GM23338 (cell line): ENCODE measurements around the gene PIK3C3. TPM values are rescaled to one million over a fixed set of nuclear protein-coding genes. Genes with fewer than 3 reads are reported as not detected.

Source experiments
- ATAC-seq: fragments of 200-7000 bp; cut with Tn5 transposase; 3 replicates; pipeline ENCODE4 v1.9.1; 2020
- DNase-seq: peaks from one replicate; pipeline ENCODE4 v3.0.0-alpha.2; 2015; ENCODE audit warnings: low spot score
- H2AFZ ChIP-seq: fragments of 200-600 bp; sonication (generic); 2 replicates; pipeline ENCODE4 v1.8.0; 2016; ENCODE audit warnings: antibody characterized with exemption, mild to moderate bottlenecking, moderate library complexity
- H3F3A ChIP-seq: fragments of 200-600 bp; sonication (generic); replicated peaks from 2 replicates; pipeline ENCODE4 v1.8.0; 2017; ENCODE audit warnings: antibody characterized with exemption, mixed run types, low read depth
- H3K27ac ChIP-seq: fragments of 200-600 bp; sonication (generic); 2 replicates; pipeline ENCODE4 v1.6.1; 2016; ENCODE audit warnings: low read depth
- H3K27me3 ChIP-seq: fragments of 200-600 bp; sonication (generic); 2 replicates; pipeline ENCODE4 v1.8.0; 2016; ENCODE audit warnings: mild to moderate bottlenecking, mixed run types, moderate library complexity; ENCODE audit not compliant: insufficient read depth
- H3K36me3 ChIP-seq: fragments of 200-600 bp; sonication (generic); 2 replicates; pipeline ENCODE4 v1.8.0; 2016; ENCODE audit warnings: mild to moderate bottlenecking; ENCODE audit not compliant: insufficient read depth
- H3K4me1 ChIP-seq: fragments of 200-600 bp; sonication (generic); 2 replicates; pipeline ENCODE4 v1.8.0; 2016; ENCODE audit warnings: mild to moderate bottlenecking, moderate library complexity; ENCODE audit not compliant: insufficient read depth
- H3K4me2 ChIP-seq: fragments of 200-600 bp; sonication (generic); 2 replicates; pipeline ENCODE4 v1.7.1; 2017; ENCODE audit warnings: mixed run types
- H3K4me3 ChIP-seq: fragments of 200-600 bp; sonication (generic); 2 replicates; pipeline ENCODE4 v1.6.1; 2016; ENCODE audit warnings: mixed run types
- H3K79me2 ChIP-seq: fragments of 200-600 bp; sonication (generic); replicated peaks from 2 replicates; pipeline ENCODE4 v1.8.0; 2017; ENCODE audit warnings: mild to moderate bottlenecking; ENCODE audit not compliant: insufficient read depth
- H3K9me2 ChIP-seq: fragments of 200-600 bp; sonication (generic); 2 replicates; pipeline ENCODE4 v1.8.0; 2017; ENCODE audit not compliant: insufficient read depth
- H4K20me1 ChIP-seq: fragments of 200-600 bp; sonication (generic); replicated peaks from 2 replicates; pipeline ENCODE4 v1.8.0; 2017; ENCODE audit warnings: mild to moderate bottlenecking; ENCODE audit not compliant: insufficient read depth
- H3K27ac Mint-ChIP-seq: 2 replicates; pipeline ENCODE4 v1.8.0; 2020; ENCODE audit warnings: inconsistent platforms, mild to moderate bottlenecking, moderate library complexity, mixed read lengths
- H3K27me3 Mint-ChIP-seq: 3 replicates; pipeline ENCODE4 v1.8.0; 2022; ENCODE audit warnings: low read depth, mild to moderate bottlenecking, moderate library complexity, mixed read lengths, inconsistent platforms; ENCODE audit not compliant: insufficient read depth, poor library complexity
- H3K36me3 Mint-ChIP-seq: 3 replicates; pipeline ENCODE4 v1.8.0; 2021; ENCODE audit warnings: low read depth, mild to moderate bottlenecking, inconsistent platforms, moderate library complexity, mixed read lengths
- H3K4me1 Mint-ChIP-seq: 3 replicates; pipeline ENCODE4 v1.8.0; 2020; ENCODE audit warnings: mild to moderate bottlenecking, inconsistent platforms, mixed read lengths
- H3K4me3 Mint-ChIP-seq: 3 replicates; pipeline ENCODE4 v1.8.0; 2021; ENCODE audit warnings: moderate library complexity, mild to moderate bottlenecking, inconsistent platforms, mixed read lengths
- H3K9me3 Mint-ChIP-seq: 3 replicates; pipeline ENCODE4 v1.8.0; 2020; ENCODE audit warnings: moderate library complexity, mild to moderate bottlenecking, inconsistent platforms, mixed read lengths
- CREB1 ChIP-seq: fragments of 250-450 bp; sonication (Bioruptor Pico); IDR thresholded peaks from 2 replicates; pipeline ENCODE4 v1.5.0; 2020; ENCODE audit warnings: low read depth, mild to moderate bottlenecking, moderate library complexity
- CTCF ChIP-seq, 2 experiments: fragments of 200-600 bp in 1 of 2; sonication (generic) in 1 of 2; conservative IDR thresholded peaks; 2 replicates each; pipeline versions ENCODE4 v1.5.1 to v1.6.1; 2016 to 2017; ENCODE audit warnings: antibody characterized with exemption in 2 of 2, low read depth in 2 of 2, mild to moderate bottlenecking in 2 of 2, moderate library complexity in 1 of 2
- ETS1 ChIP-seq: IDR thresholded peaks from 2 replicates; pipeline ENCODE4 v1.6.1; 2016; ENCODE audit warnings: antibody characterized with exemption
- EZH2 ChIP-seq: fragments of 200-600 bp; sonication (generic); IDR thresholded peaks from one replicate; pipeline ENCODE4 v1.8.0; 2017; ENCODE audit warnings: antibody characterized with exemption, mild to moderate bottlenecking, low read depth; ENCODE audit not compliant: unreplicated experiment
- EZH2phosphoT487 ChIP-seq: fragments of 200-600 bp; sonication (generic); IDR thresholded peaks from one replicate; pipeline ENCODE4 v1.8.1; 2018; ENCODE audit warnings: antibody characterized with exemption; ENCODE audit not compliant: unreplicated experiment
- JUNB ChIP-seq: IDR thresholded peaks from one replicate; pipeline ENCODE4 v1.6.1; 2016; ENCODE audit warnings: antibody characterized with exemption; ENCODE audit not compliant: unreplicated experiment
- NANOG ChIP-seq: IDR thresholded peaks from 2 replicates; pipeline ENCODE4 v1.6.1; 2016; ENCODE audit warnings: antibody characterized with exemption, borderline replicate concordance
- POLR2AphosphoS5 ChIP-seq: IDR thresholded peaks from 2 replicates; pipeline ENCODE4 v1.6.1; 2016; ENCODE audit warnings: antibody characterized with exemption, low read depth
- REST ChIP-seq: IDR thresholded peaks from one replicate; pipeline ENCODE4 v1.6.1; 2018; ENCODE audit warnings: antibody characterized with exemption; ENCODE audit not compliant: unreplicated experiment
- STAT1 ChIP-seq: IDR thresholded peaks from one replicate; pipeline ENCODE4 v1.6.1; 2016; ENCODE audit warnings: antibody characterized with exemption; ENCODE audit not compliant: unreplicated experiment
- ZNF114 ChIP-seq: fragments of 250-450 bp; sonication (Bioruptor Pico); IDR thresholded peaks from 2 replicates; pipeline ENCODE4 v1.5.0; 2020; ENCODE audit warnings: mild to moderate bottlenecking, moderate library complexity
- ZNF331 ChIP-seq: fragments of 250-450 bp; sonication (Bioruptor Pico); IDR thresholded peaks from 2 replicates; pipeline ENCODE4 v1.5.0; 2020; ENCODE audit warnings: low read depth, mild to moderate bottlenecking, moderate library complexity
- ZNF462 ChIP-seq: fragments of 250-450 bp; sonication (Bioruptor Pico); IDR thresholded peaks from 2 replicates; pipeline ENCODE4 v1.5.0; 2020; ENCODE audit warnings: mild to moderate bottlenecking, moderate library complexity
- polyA plus RNA-seq: library from polyadenylated mRNA; unstranded; fragments of >200 nt; fragmentation: Nextera tagmentation; extraction: Ambion mirVana; gene quantifications from 2 replicates; pipeline ENCODE4 v1.2.1, GENCODE V29; 2016
- total RNA-seq: library from RNA; depleted of rRNA; stranded (reverse); fragments of >200 nt; shearing (Covaris generic); gene quantifications from 2 replicates; pipeline ENCODE4 v1.2.3, GENCODE V29; 2014

Gene PIK3C3
- total and polyA plus RNA-seq, 2 experiments from 2014 or later, result 25.9 to 35.4 TPM

GRCh38 chr18:42100911-42101310, 145.9 kb downstream of the PIK3C3 start:
- Mint-ChIP-seq H3K27ac (no peak overlapping the region), H3K4me3 (no peak overlapping the region), H3K36me3 (no peaks in the 10 kb centered on the region), H3K4me1 (no peaks in the 10 kb centered on the region), H3K9me3 (no peaks in the 10 kb centered on the region; the same call in 2 of the 3 replicates), H3K27me3 (no peaks in the 10 kb centered on the region)
- no peak overlapping the region for H3K4me3 ChIP-seq
- DNase-seq (no peak), ATAC-seq (no peak)
- H3K9me2 ChIP-seq, result peaks cover 8% of the 10 kb centered on the region; the same call in 1 of the 2 replicates
- H3K79me2 ChIP-seq, result no peaks in the 10 kb centered on the region
- H2AFZ ChIP-seq, result no peak overlapping the region
- H3K27ac ChIP-seq, result no peak overlapping the region
- 0 out of 2 replicates have a peak, but pooled peaks cover 3% of the 10 kb centered on the region for H4K20me1 ChIP-seq
- no peaks in the 10 kb centered on the region for H3K27me3 ChIP-seq
- H3K4me1 ChIP-seq, result no peaks in the 10 kb centered on the region
- no peaks in the 10 kb centered on the region for H3K36me3 ChIP-seq
- H3K4me2 ChIP-seq, result no peak overlapping the region
- TF ChIP-seq ZNF331 (CRISPR knock-in tag) (no peak), REST (no peak), CTCF (conservative IDR thresholded peaks at IDR 0.05; ENCODE audit: low read depth in 2 of 2) (no peak), STAT1 (no peak), EZH2phosphoT487 (no peak), ETS1 (no peak), ZNF462 (CRISPR knock-in tag) (no peak), CREB1 (CRISPR knock-in tag) (no peak), JUNB (no peak), POLR2AphosphoS5 (no peak), EZH2 (no peak), ZNF114 (no peak), NANOG (no peak)
- no peaks in the 10 kb centered on the region for H3F3A ChIP-seq
